Fibroblast of lung (primary cell): ENCODE data around the gene MRTFA.

ENCODE experiments used
- CTCF ChIP-seq, 2 donors: IDR thresholded peaks in 1 of 2; conservative IDR thresholded peaks in 1 of 2; 1 replicate in 1 of 2; 2 replicates in 1 of 2; pipeline ENCODE4 v1.5.1; 2011 to 2012; ENCODE audit warnings: low read length in 2 of 2, control low read depth in 1 of 2, inconsistent platforms in 1 of 2, low read depth in 1 of 2, mild to moderate bottlenecking in 1 of 2
- EZH2 ChIP-seq: IDR thresholded peaks from 2 replicates; pipeline ENCODE4 v1.5.1; 2012; ENCODE audit warnings: low read length, control low read depth, mild to moderate bottlenecking; ENCODE audit errors: missing control alignments

GRCh38 chr22:40472051-40472450, 164.5 kb downstream of the MRTFA start:
- TF ChIP-seq CTCF (conservative IDR thresholded peaks at IDR 0.05 in 1 of 2, IDR thresholded peaks at IDR 0.05 in 1 of 2; ENCODE audit: low read depth in 1 of 2, low read length in 2 of 2) = no peak
- no peak for TF ChIP-seq EZH2
